WTC11 (cell line): Measurements from ENCODE around the gene ABHD16A. TPM values are rescaled to one million over a fixed set of nuclear protein-coding genes. Genes with fewer than 3 reads are reported as not detected.

ENCODE experiments used
- ATAC-seq: fragments of 200-7000 bp; cut with Tn5 transposase; 2 replicates; pipeline ENCODE4 v1.10.0; 2021; ENCODE audit warnings: mild to moderate bottlenecking, moderate library complexity
- CTCF ChIA-PET: fragments of 300-600 bp; sonication (Branson Sonifier 250); formaldehyde crosslinking; loops from one replicate; lab custom pipeline; 2021; ENCODE audit warnings: antibody characterized with exemption; lab: Charles Lee
- POLR2A ChIA-PET: fragments of 350-600 bp; sonication (Branson Sonifier 250); formaldehyde crosslinking; loops from one replicate; lab custom pipeline; 2021; ENCODE audit warnings: antibody characterized with exemption; lab: Charles Lee
- DNase-seq: peaks from one replicate; pipeline ENCODE4 v3.0.0; 2021; ENCODE audit warnings: low spot score
- H3K27ac Mint-ChIP-seq: 2 replicates; pipeline ENCODE4 v1.8.0; 2021; ENCODE audit warnings: mixed read lengths
- H3K27me3 Mint-ChIP-seq: 2 replicates; pipeline ENCODE4 v1.8.0; 2021; ENCODE audit warnings: low read depth, mild to moderate bottlenecking, moderate library complexity, mixed read lengths
- H3K36me3 Mint-ChIP-seq: 2 replicates; pipeline ENCODE4 v1.8.0; 2021; ENCODE audit warnings: mixed read lengths
- H3K4me1 Mint-ChIP-seq: 2 replicates; pipeline ENCODE4 v1.8.0; 2022; ENCODE audit warnings: mixed read lengths
- H3K4me3 Mint-ChIP-seq: 2 replicates; pipeline ENCODE4 v1.8.0; 2021; ENCODE audit warnings: mild to moderate bottlenecking, moderate library complexity, mixed read lengths
- H3K9me3 Mint-ChIP-seq: 2 replicates; pipeline ENCODE4 v1.8.0; 2021; ENCODE audit warnings: mixed read lengths
- CBFB ChIP-seq: sonication (generic); formaldehyde crosslinking; IDR thresholded peaks from 2 replicates; pipeline ENCODE4 v1.8.1; 2022; ENCODE audit warnings: mild to moderate bottlenecking, low read depth, missing genetic modification reagents
- ELF4 ChIP-seq: sonication (generic); formaldehyde crosslinking; IDR thresholded peaks from 2 replicates; pipeline ENCODE4 v1.8.1; 2022; ENCODE audit warnings: low read depth, mild to moderate bottlenecking, moderate library complexity, missing genetic modification reagents
- FOXK1 ChIP-seq: sonication (generic); formaldehyde crosslinking; IDR thresholded peaks from 2 replicates; pipeline ENCODE4 v1.8.0; 2022; ENCODE audit warnings: mild to moderate bottlenecking, moderate library complexity, missing genetic modification reagents
- FOXP4 ChIP-seq: sonication (generic); formaldehyde crosslinking; IDR thresholded peaks from 2 replicates; pipeline ENCODE4 v1.8.0; 2022; ENCODE audit warnings: mild to moderate bottlenecking, missing genetic modification reagents
- GTF2I ChIP-seq: fragments of 250-450 bp; sonication (Bioruptor Pico); conservative IDR thresholded peaks from 2 replicates; pipeline ENCODE4 v1.4.0; 2021; ENCODE audit warnings: mild to moderate bottlenecking
- IRF2 ChIP-seq: sonication (generic); formaldehyde crosslinking; IDR thresholded peaks from 2 replicates; pipeline ENCODE4 v1.8.0; 2022; ENCODE audit warnings: low read depth, missing genetic modification reagents, borderline replicate concordance
- KAT7 ChIP-seq: sonication (generic); formaldehyde crosslinking; IDR thresholded peaks from 2 replicates; pipeline ENCODE4 v1.8.1; 2023; ENCODE audit warnings: missing genetic modification reagents, mild to moderate bottlenecking, borderline replicate concordance
- NFATC4 ChIP-seq: fragments of 250-450 bp; sonication (Bioruptor Pico); IDR thresholded peaks from 2 replicates; pipeline ENCODE4 v1.9.0; 2021; ENCODE audit warnings: mild to moderate bottlenecking
- NFE2L1 ChIP-seq: sonication (generic); formaldehyde crosslinking; IDR thresholded peaks from 2 replicates; pipeline ENCODE4 v1.8.1; 2023; ENCODE audit warnings: missing genetic modification reagents
- ZBTB21 ChIP-seq: sonication (generic); formaldehyde crosslinking; IDR thresholded peaks from 2 replicates; pipeline ENCODE4 v1.8.1; 2023; ENCODE audit warnings: mild to moderate bottlenecking, missing genetic modification reagents, borderline replicate concordance
- ZNF219 ChIP-seq: sonication (generic); formaldehyde crosslinking; IDR thresholded peaks from 2 replicates; pipeline ENCODE4 v1.8.0; 2023; ENCODE audit warnings: missing genetic modification reagents, mild to moderate bottlenecking, borderline replicate concordance
- ZNF263 ChIP-seq: sonication (generic); formaldehyde crosslinking; IDR thresholded peaks from 2 replicates; pipeline ENCODE4 v1.8.1; 2022; ENCODE audit warnings: low read depth, mild to moderate bottlenecking, moderate library complexity, missing genetic modification reagents
- ZNF423 ChIP-seq: fragments of 250-450 bp; sonication (Bioruptor Pico); IDR thresholded peaks from 2 replicates; pipeline ENCODE4 v2.1.2; 2022; ENCODE audit warnings: mild to moderate bottlenecking, moderate library complexity
- ZNF532 ChIP-seq: fragments of 250-450 bp; sonication (Bioruptor Pico); IDR thresholded peaks from 2 replicates; pipeline ENCODE4 v1.9.0; 2021; ENCODE audit warnings: mild to moderate bottlenecking, borderline replicate concordance
- ZNF671 ChIP-seq: fragments of 250-450 bp; sonication (Bioruptor Pico); IDR thresholded peaks from 2 replicates; pipeline ENCODE4 v1.8.0; 2021; ENCODE audit warnings: mild to moderate bottlenecking
- total RNA-seq: library from RNA; stranded (reverse); gene quantifications from 3 replicates; pipeline ENCODE4 v1.2.3, GENCODE V29; 2021
- TF ChIP-seq, protein P1 (sequence below): sonication (generic); formaldehyde crosslinking; IDR thresholded peaks from 2 replicates; pipeline ENCODE4 v1.8.1; 2023; ENCODE audit warnings: mild to moderate bottlenecking, moderate library complexity, missing genetic modification reagents
- TF ChIP-seq, protein P2 (sequence below): sonication (generic); formaldehyde crosslinking; IDR thresholded peaks from 2 replicates; pipeline ENCODE4 v1.8.0; 2022; ENCODE audit warnings: mild to moderate bottlenecking, missing genetic modification reagents
- TF ChIP-seq, protein P3 (sequence below): sonication (generic); formaldehyde crosslinking; IDR thresholded peaks from 2 replicates; pipeline ENCODE4 v1.8.1; 2023; ENCODE audit warnings: mild to moderate bottlenecking, missing genetic modification reagents, moderate library complexity
- TF ChIP-seq, protein P4 (sequence below): fragments of 250-450 bp; sonication (Bioruptor Pico); IDR thresholded peaks from 2 replicates; pipeline ENCODE4 v1.9.0; 2021; ENCODE audit warnings: mild to moderate bottlenecking
- TF ChIP-seq, protein P5 (sequence below): sonication (generic); formaldehyde crosslinking; IDR thresholded peaks from 2 replicates; pipeline ENCODE4 v1.8.0; 2023; ENCODE audit warnings: missing genetic modification reagents

The ABHD16A gene
- total RNA-seq, 1 experiment from 2014 or later = 28.6 TPM

DNA sequence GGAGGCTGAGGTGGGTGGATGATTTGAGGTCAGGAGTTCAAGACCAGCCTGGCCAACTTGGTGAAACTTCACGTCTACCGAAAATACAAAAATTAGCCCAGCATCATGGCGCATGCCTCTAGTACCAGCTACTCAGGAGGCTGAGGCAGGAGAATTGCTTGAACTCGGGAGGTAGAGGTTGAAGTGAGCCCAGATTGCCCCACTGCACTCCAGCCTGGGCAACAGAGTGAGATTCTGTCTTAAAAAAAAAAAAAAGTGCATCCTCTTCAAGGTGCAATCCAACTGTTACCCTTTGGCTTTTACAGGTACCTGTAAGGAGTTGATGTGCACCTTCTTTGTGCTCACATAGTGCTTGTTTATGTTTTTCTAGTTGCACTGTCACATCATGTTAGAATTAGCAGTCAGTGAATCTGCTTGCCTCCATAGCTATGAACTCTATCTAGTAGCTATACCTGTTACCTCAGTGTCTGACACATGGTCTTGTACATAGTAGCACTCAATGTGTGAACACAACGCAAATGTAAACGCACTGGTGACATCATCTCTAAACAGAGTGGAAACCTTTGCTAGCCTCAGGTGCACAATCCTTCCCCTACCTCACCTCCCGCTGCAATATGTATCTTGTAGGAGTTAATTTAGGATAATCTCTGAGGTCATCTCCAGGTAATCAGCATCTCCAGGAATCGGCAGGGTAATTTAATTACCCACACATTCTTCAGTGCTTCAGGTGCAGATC, 46.3 kb upstream of the ABHD16A start (continued):
- TF ChIP-seq, protein P1, sequence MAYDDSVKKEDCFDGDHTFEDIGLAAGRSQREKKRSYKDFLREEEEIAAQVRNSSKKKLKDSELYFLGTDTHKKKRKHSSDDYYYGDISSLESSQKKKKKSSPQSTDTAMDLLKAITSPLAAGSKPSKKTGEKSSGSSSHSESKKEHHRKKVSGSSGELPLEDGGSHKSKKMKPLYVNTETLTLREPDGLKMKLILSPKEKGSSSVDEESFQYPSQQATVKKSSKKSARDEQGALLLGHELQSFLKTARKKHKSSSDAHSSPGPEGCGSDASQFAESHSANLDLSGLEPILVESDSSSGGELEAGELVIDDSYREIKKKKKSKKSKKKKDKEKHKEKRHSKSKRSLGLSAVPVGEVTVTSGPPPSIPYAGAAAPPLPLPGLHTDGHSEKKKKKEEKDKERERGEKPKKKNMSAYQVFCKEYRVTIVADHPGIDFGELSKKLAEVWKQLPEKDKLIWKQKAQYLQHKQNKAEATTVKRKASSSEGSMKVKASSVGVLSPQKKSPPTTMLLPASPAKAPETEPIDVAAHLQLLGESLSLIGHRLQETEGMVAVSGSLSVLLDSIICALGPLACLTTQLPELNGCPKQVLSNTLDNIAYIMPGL = no peak
- no peak for TF ChIP-seq ZNF532 (CRISPR knock-in tag)

- Mint-ChIP-seq H3K4me3 (no peak overlapping the region), H3K9me3 (no peaks in the 10 kb centered on the region), H3K36me3 (peaks cover 25% of the 10 kb centered on the region), H3K27me3 (no peaks in the 10 kb centered on the region; the same call in 1 of the 2 replicates), H3K27ac (peak overlapping the region; percentile 83), H3K4me1 (peaks cover 17% of the 10 kb centered on the region)
- ATAC-seq = no peak
- TF ChIP-seq, protein P2, sequence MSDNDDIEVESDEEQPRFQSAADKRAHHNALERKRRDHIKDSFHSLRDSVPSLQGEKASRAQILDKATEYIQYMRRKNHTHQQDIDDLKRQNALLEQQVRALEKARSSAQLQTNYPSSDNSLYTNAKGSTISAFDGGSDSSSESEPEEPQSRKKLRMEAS = no peak
- TF ChIP-seq GTF2I (CRISPR knock-in tag) (no peak), FOXP4 (CRISPR knock-in tag) (no peak), ZNF219 (no peak), ZNF263 (CRISPR knock-in tag) (no peak), IRF2 (CRISPR knock-in tag) (no peak), KAT7 (CRISPR knock-in tag) (no peak), NFATC4 (no peak), ZBTB21 (no peak), CBFB (no peak), ZNF671 (CRISPR knock-in tag) (no peak), FOXK1 (CRISPR knock-in tag) (no peak), ZNF423 (CRISPR knock-in tag) (no peak), ELF4 (CRISPR knock-in tag) (no peak), NFE2L1 (CRISPR knock-in tag) (no peak)
- TF ChIP-seq, protein P3, sequence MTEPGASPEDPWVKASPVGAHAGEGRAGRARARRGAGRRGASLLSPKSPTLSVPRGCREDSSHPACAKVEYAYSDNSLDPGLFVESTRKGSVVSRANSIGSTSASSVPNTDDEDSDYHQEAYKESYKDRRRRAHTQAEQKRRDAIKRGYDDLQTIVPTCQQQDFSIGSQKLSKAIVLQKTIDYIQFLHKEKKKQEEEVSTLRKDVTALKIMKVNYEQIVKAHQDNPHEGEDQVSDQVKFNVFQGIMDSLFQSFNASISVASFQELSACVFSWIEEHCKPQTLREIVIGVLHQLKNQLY = no peak
- TF ChIP-seq, protein P4, sequence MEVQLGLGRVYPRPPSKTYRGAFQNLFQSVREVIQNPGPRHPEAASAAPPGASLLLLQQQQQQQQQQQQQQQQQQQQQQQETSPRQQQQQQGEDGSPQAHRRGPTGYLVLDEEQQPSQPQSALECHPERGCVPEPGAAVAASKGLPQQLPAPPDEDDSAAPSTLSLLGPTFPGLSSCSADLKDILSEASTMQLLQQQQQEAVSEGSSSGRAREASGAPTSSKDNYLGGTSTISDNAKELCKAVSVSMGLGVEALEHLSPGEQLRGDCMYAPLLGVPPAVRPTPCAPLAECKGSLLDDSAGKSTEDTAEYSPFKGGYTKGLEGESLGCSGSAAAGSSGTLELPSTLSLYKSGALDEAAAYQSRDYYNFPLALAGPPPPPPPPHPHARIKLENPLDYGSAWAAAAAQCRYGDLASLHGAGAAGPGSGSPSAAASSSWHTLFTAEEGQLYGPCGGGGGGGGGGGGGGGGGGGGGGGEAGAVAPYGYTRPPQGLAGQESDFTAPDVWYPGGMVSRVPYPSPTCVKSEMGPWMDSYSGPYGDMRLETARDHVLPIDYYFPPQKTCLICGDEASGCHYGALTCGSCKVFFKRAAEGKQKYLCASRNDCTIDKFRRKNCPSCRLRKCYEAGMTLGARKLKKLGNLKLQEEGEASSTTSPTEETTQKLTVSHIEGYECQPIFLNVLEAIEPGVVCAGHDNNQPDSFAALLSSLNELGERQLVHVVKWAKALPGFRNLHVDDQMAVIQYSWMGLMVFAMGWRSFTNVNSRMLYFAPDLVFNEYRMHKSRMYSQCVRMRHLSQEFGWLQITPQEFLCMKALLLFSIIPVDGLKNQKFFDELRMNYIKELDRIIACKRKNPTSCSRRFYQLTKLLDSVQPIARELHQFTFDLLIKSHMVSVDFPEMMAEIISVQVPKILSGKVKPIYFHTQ (CRISPR knock-in tag) = no peak
- TF ChIP-seq, protein P5, sequence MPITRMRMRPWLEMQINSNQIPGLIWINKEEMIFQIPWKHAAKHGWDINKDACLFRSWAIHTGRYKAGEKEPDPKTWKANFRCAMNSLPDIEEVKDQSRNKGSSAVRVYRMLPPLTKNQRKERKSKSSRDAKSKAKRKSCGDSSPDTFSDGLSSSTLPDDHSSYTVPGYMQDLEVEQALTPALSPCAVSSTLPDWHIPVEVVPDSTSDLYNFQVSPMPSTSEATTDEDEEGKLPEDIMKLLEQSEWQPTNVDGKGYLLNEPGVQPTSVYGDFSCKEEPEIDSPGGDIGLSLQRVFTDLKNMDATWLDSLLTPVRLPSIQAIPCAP (CRISPR knock-in tag) = no peak
- CTCF ChIA-PET = interaction anchor here (0.6 to 1.4 kb wide), 2 partner anchors 26 to 55 kb away, joined by 3 to 4 read pairs; no protein-coding TSS in a partner anchor
- POLR2A ChIA-PET = no interaction called here
- no peak for DNase-seq
These were observed 41.3 kb upstream of the ABHD16A start for GRCh38 chr6:31744422-31744821.
